ENCODE data around the gene CSNK1A1.

Gene CSNK1A1

DNA sequence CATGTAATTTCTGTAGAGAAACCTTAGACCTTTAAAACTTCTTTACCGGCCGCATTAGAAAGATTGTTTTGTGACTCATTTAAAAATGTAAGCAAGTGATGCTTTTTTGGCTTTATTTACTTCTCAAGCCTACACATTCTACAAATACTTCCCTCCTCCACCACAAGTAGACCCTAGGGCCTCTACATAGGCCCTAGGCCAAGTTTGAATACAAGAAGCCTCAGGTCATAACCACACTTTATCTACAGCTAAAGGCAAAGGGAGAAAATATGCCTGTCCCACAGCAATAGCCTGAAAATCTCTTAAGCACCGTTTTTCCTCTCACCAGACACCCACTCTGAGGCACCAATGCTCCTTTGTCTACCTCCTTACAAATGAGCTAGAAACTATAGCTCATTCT lies 53.9 kb downstream of the CSNK1A1 start:
- peaks cover 56% of the 10 kb centered on the region for H3K36me3 Mint-ChIP-seq (ENCODE audit: low read depth)

GRCh38 chr5:149496917-149497316 lies 54.3 kb downstream of the CSNK1A1 start:
- Mint-ChIP-seq H3K4me1 (no peaks in the 10 kb centered on the region), H3K4me3 (no peak overlapping the region), H3K9me3 (no peaks in the 10 kb centered on the region), H3K27me3 (no peaks in the 10 kb centered on the region), H3K27ac (no peak overlapping the region), H3K36me3 (ENCODE audit: low read depth) (peaks cover 56% of the 10 kb centered on the region)
- ATAC-seq (no peak), DNase-seq (no peak)

More for the DNA sequence above, 53.9 kb downstream of the CSNK1A1 start:
- Mint-ChIP-seq H3K27me3 (no peaks in the 10 kb centered on the region), H3K4me3 (no peak overlapping the region), H3K4me1 (no peaks in the 10 kb centered on the region), H3K9me3 (no peaks in the 10 kb centered on the region), H3K27ac (no peak overlapping the region)
- no peak for DNase-seq
- no peak for ATAC-seq

DNA sequence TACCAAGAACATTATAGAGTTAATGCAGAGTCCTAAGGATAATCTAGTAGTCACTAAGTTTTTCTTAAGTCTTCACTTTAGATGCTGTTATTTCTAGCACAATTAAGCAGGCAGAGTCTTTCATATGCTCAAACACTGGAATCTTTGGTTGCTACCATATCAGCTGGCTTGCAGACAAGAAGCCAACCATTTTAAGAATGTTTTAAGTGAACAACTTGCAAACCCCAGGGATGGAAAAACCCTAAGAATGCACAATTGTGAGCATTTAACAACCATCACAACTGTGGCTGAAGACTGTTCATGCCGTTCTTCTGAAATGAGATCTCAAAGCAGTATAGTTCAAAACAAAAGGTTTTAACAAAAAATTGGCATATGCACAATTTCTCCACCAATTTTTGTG lies 55.1 kb downstream of the CSNK1A1 start:
- DNase-seq (no peak), ATAC-seq (no peak)
- no peaks in the 10 kb centered on the region for H3K4me1 Mint-ChIP-seq
- no peaks in the 10 kb centered on the region for H3K27me3 Mint-ChIP-seq
- peaks cover 52% of the 10 kb centered on the region for H3K36me3 Mint-ChIP-seq (ENCODE audit: low read depth)
- no peak overlapping the region for H3K27ac Mint-ChIP-seq
- no peaks in the 10 kb centered on the region for H3K9me3 Mint-ChIP-seq
- H3K4me3 Mint-ChIP-seq, result no peak overlapping the region

- no peaks in the 10 kb centered on the region for H3K9me3 Mint-ChIP-seq
- H3K4me1 Mint-ChIP-seq, result no peaks in the 10 kb centered on the region
- DNase-seq, result no peak
- H3K27me3 Mint-ChIP-seq, result no peaks in the 10 kb centered on the region
- no peak for ATAC-seq
- H3K4me3 Mint-ChIP-seq, result no peak overlapping the region
- H3K27ac Mint-ChIP-seq, result no peak overlapping the region
- peaks cover 47% of the 10 kb centered on the region for H3K36me3 Mint-ChIP-seq (ENCODE audit: low read depth)
Measured at GRCh38 chr5:149495673-149496072, 55.6 kb downstream of the CSNK1A1 start.

DNA sequence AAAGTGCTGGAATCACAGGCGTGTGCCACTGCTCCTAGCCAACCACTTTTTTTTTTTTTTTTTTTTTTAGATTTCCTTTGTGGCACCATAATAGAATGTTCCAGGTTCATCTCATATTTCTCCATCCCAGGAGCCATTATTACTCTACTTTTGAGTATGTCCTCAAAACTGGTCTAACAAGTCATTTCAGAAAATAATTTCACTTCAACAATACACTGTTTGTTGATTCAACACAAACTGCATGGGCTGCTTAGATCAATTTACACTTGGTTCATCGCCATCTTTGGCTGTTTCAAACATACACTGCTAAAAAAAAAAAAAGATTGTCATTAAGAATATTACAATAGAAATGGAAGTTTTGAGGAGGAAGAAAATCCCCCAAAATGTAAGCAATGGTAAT lies 57.9 kb downstream of the CSNK1A1 start:
- H3K27ac Mint-ChIP-seq, result no peak overlapping the region
- peaks cover 2% of the 10 kb centered on the region for H3K4me1 Mint-ChIP-seq
- no peaks in the 10 kb centered on the region for H3K9me3 Mint-ChIP-seq
- no peak overlapping the region for H3K4me3 Mint-ChIP-seq
- DNase-seq, result no peak
- H3K27me3 Mint-ChIP-seq, result no peaks in the 10 kb centered on the region
- peaks cover 37% of the 10 kb centered on the region for H3K36me3 Mint-ChIP-seq (ENCODE audit: low read depth)
- ATAC-seq, result no peak

DNA sequence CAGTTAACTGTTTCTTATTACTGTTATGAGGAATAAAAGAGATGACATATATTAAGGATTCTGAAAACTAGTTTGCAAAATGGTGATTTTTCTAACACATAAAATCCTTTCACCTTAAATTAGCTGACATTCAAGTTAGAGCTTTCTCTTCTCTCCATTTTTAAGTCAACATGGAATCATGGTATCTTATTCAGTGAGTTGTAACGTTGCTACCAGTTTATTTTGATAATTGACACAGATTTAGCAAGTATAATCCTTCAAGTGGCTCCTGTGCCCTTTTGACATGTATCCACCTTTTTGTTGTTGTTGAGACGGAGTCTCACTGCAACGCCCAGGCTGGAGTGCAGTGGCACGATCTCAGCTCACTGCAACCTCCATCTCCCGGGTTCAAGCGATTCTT lies 58.5 kb downstream of the CSNK1A1 start:
- ATAC-seq (no peak), DNase-seq (no peak)
- peaks cover 34% of the 10 kb centered on the region for H3K36me3 Mint-ChIP-seq (ENCODE audit: low read depth)
- H3K27ac Mint-ChIP-seq, result no peak overlapping the region
- no peak overlapping the region for H3K4me3 Mint-ChIP-seq
- no peaks in the 10 kb centered on the region for H3K27me3 Mint-ChIP-seq
- H3K4me1 Mint-ChIP-seq, result peaks cover 2% of the 10 kb centered on the region
- no peaks in the 10 kb centered on the region for H3K9me3 Mint-ChIP-seq

GRCh38 chr5:149490599-149491485 lies 60.4 kb downstream of the CSNK1A1 start:
- ATAC-seq, result no peak
- H3K4me3 Mint-ChIP-seq, result no peak overlapping the region

GRCh38 chr5:149489605-149490037 lies 61.6 kb downstream of the CSNK1A1 start:
- Mint-ChIP-seq H3K4me3 (no peak overlapping the region), H3K4me1 (peaks cover 2% of the 10 kb centered on the region), H3K36me3 (ENCODE audit: low read depth) (peaks cover 13% of the 10 kb centered on the region), H3K27me3 (no peaks in the 10 kb centered on the region), H3K27ac (no peak overlapping the region), H3K9me3 (no peaks in the 10 kb centered on the region)
- DNase-seq, result no peak
- no peak for ATAC-seq

More at GRCh38 chr5:149490599-149491485, 60.4 kb downstream of the CSNK1A1 start:
- H3K9me3 Mint-ChIP-seq, result no peaks in the 10 kb centered on the region
- H3K36me3 Mint-ChIP-seq (ENCODE audit: low read depth), result peaks cover 20% of the 10 kb centered on the region
- H3K4me1 Mint-ChIP-seq, result peaks cover 2% of the 10 kb centered on the region
- DNase-seq, result no peak
- H3K27me3 Mint-ChIP-seq, result no peaks in the 10 kb centered on the region
- H3K27ac Mint-ChIP-seq, result no peak overlapping the region

DNA sequence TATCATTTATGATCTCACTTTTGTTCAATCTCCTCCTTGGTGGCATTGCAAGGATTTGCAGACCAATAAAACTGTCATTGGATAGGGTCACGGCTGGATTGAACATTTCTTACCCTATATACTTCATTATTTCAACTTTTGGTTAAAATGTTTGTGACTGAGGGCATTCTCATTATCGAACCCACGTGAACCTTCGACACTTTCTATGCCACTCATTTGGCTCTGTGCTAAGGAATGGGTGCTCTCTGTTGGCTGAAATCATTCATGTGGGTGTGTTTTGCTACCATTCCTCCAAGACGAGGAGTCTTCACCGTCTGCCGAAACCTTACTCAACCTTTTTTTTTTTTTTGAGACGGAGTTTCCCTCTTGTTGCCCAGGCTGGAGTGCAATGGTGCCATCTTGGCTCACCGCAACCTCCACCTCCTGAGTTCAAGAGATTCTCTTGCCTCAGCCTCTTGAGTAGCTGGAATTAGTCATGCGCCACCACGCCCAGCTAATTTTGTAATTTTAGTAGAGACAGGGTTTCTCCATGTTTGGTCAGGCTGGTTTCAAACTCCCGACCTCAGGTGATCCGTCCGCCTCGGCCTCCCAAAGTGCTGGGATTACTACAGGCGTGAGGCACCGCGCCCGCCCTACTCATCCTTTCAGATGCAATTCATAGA lies 62.5 kb downstream of the CSNK1A1 start:
- Mint-ChIP-seq H3K27me3 (no peaks in the 10 kb centered on the region), H3K4me3 (no peak overlapping the region), H3K27ac (no peak overlapping the region), H3K9me3 (no peaks in the 10 kb centered on the region), H3K4me1 (peaks cover 2% of the 10 kb centered on the region), H3K36me3 (ENCODE audit: low read depth) (peaks cover 8% of the 10 kb centered on the region)
- DNase-seq (no peak), ATAC-seq (no peak)

GRCh38 chr5:149487672-149488071 lies 63.6 kb downstream of the CSNK1A1 start:
- ATAC-seq, result no peak
- H3K36me3 Mint-ChIP-seq (ENCODE audit: low read depth), result peaks cover 2% of the 10 kb centered on the region
- no peak for DNase-seq
- H3K4me3 Mint-ChIP-seq, result no peak overlapping the region
- H3K4me1 Mint-ChIP-seq, result peaks cover 2% of the 10 kb centered on the region
- no peaks in the 10 kb centered on the region for H3K27me3 Mint-ChIP-seq
- H3K27ac Mint-ChIP-seq, result peak overlapping the region; percentile 27
- no peaks in the 10 kb centered on the region for H3K9me3 Mint-ChIP-seq

- ATAC-seq, result no peak
- H3K36me3 Mint-ChIP-seq (ENCODE audit: low read depth), result no peaks in the 10 kb centered on the region
- H3K9me3 Mint-ChIP-seq, result no peaks in the 10 kb centered on the region
- no peak overlapping the region for H3K27ac Mint-ChIP-seq
- H3K4me3 Mint-ChIP-seq, result no peak overlapping the region
- H3K27me3 Mint-ChIP-seq, result peaks cover 3% of the 10 kb centered on the region
- DNase-seq, result no peak
- H3K4me1 Mint-ChIP-seq, result peaks cover 2% of the 10 kb centered on the region
Measured at GRCh38 chr5:149486726-149487635, 64.3 kb downstream of the CSNK1A1 start.

GRCh38 chr5:149485655-149486615 lies 65.3 kb downstream of the CSNK1A1 start:
- peaks cover 4% of the 10 kb centered on the region for H3K27me3 Mint-ChIP-seq
- no peaks in the 10 kb centered on the region for H3K9me3 Mint-ChIP-seq
- peaks cover 2% of the 10 kb centered on the region for H3K4me1 Mint-ChIP-seq
- no peak for ATAC-seq
- H3K36me3 Mint-ChIP-seq (ENCODE audit: low read depth), result no peaks in the 10 kb centered on the region
- DNase-seq, result no peak
- H3K4me3 Mint-ChIP-seq, result no peak overlapping the region
- no peak overlapping the region for H3K27ac Mint-ChIP-seq

DNA sequence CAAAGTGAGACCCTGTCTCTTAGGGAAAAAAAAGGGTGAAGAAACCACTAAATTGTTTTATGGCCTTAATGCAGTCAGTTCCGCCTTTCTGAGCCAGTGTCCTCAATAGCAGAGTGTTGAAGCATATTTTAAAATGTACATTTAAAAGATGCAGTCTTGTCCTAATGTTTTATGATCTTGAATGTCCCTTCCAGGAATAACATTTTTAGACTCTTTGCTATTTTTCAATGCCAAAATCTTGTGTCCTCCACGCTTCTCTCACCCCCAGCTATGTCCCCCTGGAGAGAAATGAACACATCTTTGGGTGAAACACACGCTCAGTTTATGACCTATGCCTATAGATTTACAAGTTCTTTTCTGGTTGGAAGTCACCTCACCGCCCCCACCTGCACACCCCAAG lies 69.8 kb downstream of the CSNK1A1 start:
- H3K4me3 Mint-ChIP-seq, result no peak overlapping the region
- H3K4me1 Mint-ChIP-seq, result no peaks in the 10 kb centered on the region
- DNase-seq, result no peak
- no peak for ATAC-seq
- no peaks in the 10 kb centered on the region for H3K9me3 Mint-ChIP-seq
- H3K27me3 Mint-ChIP-seq, result peaks cover 4% of the 10 kb centered on the region
- H3K27ac Mint-ChIP-seq, result no peak overlapping the region
- no peaks in the 10 kb centered on the region for H3K36me3 Mint-ChIP-seq (ENCODE audit: low read depth)
